Measurements from ENCODE around the gene NDUFB2.
A peak's percentile ranks its signal among the peaks of the same experiment; 100 is the strongest.
"Not testable (repeated sequence)": the region's sequence is repeated elsewhere in the genome, so short reads cannot be mapped to it uniquely, and the experiment has no call there.

Gene NDUFB2

DNA sequence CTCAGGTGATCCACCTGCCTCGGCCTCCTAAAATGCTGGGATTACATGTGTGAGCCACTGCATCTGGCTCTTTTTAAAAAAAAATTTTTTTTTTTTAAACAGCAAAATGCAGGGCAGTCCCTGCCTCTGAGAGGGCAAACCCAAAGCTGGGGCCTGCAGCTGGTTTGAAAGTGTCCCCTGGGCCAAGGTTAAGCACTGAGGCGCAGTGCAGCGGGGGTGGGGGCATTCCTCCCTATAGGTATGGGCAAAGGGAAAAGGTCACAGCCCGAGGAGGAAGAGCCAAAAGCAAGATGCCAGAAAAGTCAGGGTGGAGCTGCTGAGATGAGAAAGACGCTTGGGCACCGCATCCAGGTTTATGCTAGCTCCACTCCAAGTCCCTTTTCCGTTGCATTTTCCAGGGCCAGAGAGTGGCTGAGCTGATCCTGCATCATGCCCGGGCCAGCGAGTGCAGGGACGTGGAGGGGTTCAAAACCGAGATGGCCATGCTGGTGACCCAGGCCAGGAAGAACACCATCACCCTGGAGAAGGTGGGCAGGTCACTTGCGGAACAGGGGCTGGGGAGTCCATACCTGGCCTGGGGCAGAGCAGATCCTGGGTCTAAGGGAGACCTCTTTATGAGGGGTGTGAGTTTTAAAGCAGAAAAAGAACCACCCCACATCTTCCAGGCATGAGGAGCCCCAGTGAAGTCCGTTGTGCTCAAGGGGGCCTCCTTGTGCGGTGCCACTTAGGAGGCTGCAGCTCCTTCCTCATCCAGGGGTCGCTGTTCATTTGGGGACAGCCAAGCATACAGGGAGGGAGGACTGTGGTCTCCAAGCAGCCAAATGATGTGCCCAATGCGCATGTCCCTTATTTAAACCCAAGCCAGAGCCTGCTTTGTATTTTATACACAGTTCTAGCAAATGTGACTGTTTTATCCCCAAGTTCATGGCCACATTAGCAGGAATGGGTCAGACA is 7.0 kb upstream of the NDUFB2 start:
- DNase-seq (ENCODE audit: low read depth, low spot score), result no peak

DNA sequence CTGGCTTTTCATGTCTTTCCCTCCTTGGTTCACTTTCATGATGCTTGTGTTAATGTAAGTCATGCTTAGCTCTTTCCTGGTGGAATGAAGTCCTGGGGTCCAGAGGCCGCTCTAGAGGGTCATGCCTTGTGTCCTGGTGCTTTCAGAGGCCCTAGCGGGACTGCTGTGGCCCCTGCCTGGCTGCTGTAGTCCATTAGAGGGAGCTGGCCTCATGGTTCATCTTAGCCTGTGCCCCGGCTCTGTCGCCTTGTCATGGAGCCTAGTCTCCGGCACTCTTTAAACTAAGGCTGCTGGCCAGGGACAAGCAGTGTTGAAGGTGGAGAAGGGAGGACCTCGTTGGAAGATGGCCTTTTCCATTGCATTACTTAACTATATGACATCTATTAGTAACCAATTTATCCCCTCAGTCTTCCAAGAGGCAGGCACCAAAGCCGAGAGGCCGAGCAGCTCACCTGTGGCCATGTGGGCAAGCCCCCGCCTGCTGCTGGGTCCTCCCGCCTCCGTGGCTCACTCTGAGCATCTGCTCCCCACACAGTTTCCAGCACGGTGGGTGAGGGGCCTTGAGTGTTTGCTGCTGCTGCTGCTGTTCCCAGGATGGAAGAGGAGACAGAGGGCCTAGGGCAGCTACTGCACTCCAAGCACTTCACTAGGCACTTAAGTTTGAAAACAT is 5.0 kb upstream of the NDUFB2 start:
- DNase-seq (ENCODE audit: low read depth, low spot score), result no peak

- DNase-seq (ENCODE audit: low read depth, low spot score), result not testable (repeated sequence)
These were observed 2.7 kb upstream of the NDUFB2 start for GRCh38 chr7:140693849-140694248.

- no peak for DNase-seq (ENCODE audit: low read depth, low spot score)
These were observed 1.9 kb upstream of the NDUFB2 start for GRCh38 chr7:140694592-140694991.

DNA sequence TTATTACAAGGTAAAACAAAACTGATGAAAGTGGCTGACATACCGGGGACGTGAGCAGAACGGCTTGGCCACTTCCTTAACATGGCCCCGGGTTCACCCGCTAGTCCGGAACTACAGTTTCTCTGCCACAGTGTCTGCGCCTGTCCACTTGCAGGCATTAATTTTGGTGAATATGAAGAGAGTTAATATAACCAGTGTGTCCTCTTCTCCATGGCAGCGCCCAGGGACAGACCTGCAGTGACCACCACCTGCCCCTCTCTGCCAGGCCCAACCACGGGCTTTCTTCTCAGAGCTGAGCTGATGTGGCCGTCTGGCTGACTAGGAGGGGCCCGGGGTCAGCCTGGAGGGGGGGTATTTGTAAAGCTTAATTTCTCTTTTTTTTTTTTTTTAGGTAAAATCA is 1.1 kb upstream of the NDUFB2 start:
- DNase-seq (ENCODE audit: low read depth, low spot score), result no peak

DNA sequence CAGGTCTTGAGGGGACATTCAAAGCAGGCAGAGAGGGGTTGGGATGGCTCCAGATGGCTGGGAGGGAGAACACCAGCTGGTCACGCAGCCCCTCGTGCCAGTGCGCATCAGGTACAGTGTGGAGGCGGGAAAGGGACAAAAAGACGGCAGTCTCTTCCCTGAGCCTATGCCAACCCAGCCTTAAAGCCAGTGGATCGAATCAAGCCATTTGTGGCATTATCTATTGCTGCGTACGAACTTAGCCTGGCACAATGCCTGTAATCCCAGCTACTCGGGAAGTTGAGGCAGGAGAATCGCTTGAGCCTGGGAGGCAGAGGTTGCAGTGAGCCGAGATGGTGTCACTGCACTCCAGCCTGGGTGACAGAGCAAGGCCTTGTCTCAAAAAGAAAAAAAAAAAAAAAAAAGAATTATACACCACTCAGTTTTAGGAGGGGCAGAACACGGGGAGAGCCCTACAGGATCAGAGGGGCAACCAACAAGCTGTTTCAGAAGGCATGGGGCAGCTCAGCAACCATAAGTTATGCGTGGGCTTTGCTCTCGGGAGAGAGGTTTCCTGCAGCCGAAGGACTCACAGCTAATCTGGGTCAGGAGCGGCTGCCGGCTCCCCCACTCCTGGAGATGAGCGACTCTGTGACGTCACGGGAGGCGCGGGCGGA is 356 bp upstream of the NDUFB2 start:
- DNase-seq (ENCODE audit: low read depth, low spot score), result peak; percentile 98

DNA sequence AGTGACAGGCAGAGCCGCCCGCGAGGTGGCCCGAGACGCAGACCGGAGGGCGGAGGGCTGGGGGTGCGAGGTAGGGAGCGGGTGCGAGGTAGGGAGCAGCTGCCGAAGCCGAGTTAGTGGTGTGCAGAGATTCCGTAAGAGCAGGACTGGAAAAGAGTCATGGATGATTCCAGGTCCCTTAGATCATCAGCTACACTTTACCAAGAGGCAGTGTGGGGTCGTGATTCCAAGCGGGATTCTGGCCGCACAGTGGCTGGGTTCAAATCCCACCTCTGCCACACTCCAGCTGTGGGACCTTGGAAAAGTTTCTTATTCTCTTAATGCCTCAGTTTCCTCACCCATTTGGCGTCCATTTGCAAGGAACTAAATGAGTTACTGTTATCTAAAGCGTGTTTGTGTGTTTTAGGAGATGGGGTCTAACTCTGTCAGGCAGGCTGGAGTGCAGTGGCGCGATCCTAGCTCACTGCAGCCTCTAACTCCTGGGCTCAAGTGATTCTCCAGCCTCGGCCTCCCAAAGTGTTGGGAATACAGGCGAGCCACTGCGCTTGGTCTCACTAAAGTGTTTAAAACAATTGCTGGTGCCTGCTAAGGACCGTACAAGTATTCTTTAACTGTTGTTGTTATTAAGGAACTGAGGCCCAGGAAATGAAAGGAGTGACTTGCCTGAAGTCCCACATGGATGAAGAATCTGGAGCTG is 1.1 kb downstream of the NDUFB2 start:
- no peak for DNase-seq (ENCODE audit: low read depth, low spot score)

DNA sequence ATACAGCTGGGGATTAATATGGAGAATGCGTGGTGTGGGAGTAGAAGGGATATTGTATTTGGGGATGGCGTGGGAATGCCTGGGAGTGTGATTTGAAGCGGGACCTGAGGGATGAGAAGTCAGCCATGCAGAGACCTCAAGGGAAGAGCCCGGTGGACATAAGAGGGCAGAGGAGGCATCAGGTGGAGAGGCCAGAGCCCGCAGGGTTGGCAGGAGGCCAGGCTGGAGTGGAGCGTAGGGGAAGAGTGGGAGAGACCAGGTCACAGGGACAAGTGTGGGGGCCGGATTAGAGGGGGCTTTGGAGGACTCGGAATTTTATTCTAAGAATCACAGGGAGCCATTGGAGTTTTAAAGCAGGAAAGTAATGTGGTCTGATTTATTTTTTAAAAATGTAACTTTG is 2.0 kb downstream of the NDUFB2 start:
- DNase-seq (ENCODE audit: low read depth, low spot score), result no peak

DNA sequence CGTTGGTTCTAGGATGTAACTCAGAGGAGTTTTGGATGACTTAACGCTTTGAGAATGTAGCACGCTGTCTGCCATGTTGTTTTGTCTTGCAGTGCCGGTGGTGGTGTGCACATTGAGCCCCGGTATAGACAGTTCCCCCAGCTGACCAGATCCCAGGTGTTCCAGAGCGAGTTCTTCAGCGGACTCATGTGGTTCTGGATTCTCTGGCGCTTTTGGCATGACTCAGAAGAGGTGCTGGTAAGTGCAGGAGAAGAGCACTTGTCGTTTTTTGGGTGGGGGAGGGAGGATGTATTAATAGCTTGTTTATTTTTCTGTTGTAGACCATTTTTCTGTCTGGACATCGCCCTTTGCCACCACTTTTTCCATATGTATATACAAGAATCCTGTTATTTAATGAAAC is 6.3 kb downstream of the NDUFB2 start:
- no peak for DNase-seq (ENCODE audit: low read depth, low spot score)

- no peak for DNase-seq (ENCODE audit: low read depth, low spot score)
These were observed 7.7 kb downstream of the NDUFB2 start for GRCh38 chr7:140704205-140704604.

DNA sequence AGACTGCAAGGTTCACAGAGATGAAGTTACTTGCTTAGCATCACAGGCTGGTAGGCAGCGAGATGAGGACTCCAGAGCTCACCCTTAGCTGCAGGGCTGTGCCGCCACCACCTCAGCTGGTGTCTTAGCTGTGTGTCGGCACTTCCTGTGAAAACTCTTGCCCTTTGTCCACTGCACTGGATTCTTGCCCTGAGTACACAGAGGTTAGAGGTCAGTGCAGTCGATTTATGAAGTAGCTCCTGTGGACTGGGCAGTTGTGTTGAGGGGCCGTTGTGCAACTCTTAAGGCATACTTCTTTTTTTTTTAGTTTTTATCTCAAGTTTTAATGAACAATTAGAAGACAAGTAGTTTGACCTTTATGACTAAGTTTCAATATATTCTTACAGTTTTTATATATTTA is 10.6 kb downstream of the NDUFB2 start:
- no peak for DNase-seq (ENCODE audit: low read depth, low spot score)

- DNase-seq (ENCODE audit: low read depth, low spot score), result not testable (repeated sequence)
These were observed 12.3 kb downstream of the NDUFB2 start for GRCh38 chr7:140708764-140709163.

DNA sequence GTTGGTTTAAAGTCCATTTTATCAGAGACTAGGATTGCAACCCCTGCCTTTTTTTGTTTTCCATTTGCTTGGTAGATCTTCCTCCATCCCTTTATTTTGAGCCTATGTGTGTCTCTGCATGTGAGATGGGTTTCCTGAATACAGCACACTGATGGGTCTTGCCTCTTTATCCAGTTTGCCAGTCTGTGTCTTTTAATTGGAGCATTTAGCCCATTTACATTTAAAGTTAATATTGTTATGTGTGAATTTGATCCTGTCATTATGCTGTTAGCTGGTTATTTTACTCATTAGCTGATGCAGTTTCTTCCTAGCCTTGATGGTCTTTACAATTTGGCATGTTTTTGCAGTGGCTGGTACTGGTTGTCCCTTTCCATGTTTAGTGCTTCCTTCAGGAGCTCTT is 15.9 kb downstream of the NDUFB2 start:
- not testable (repeated sequence) for DNase-seq (ENCODE audit: low read depth, low spot score)

DNA sequence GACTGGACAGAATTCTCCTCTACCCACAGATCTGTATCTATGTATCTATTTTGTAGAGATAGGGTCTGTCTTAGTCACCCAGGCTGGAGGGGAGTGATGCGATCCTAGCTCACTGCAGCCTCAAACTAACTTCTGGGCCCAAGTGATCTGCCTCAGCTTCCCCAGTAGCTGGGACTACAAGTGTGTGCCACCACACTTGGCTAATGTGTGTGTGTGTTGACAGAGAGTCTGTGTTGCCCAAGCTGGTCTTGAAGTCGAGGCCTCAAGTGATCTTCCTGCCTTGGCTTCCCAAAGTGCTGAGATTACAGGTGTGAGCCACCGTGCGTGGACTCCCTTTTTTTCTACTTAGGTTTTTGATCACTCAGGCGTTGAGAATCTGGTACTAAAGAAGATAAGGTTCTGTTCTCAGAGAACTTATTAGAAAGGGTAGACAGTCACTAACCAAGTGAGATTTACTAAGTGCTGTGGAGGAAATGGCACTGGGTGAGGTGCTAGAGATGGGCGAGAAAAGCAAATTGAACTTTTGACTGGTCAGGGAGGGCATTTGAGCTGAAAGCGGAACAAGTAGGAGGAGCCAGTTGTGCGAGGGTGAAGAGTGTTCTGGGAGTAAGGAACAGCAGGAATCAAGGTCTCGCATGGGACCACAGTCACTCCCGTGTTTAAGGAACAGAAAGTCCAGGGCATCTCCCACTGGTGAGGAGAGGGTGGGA is 18.0 kb downstream of the NDUFB2 start:
- DNase-seq (ENCODE audit: low read depth, low spot score), result no peak

GRCh38 chr7:140719721-140720120 is 23.2 kb downstream of the NDUFB2 start:
- peak; percentile 18 for DNase-seq (ENCODE audit: low read depth, low spot score)

DNA sequence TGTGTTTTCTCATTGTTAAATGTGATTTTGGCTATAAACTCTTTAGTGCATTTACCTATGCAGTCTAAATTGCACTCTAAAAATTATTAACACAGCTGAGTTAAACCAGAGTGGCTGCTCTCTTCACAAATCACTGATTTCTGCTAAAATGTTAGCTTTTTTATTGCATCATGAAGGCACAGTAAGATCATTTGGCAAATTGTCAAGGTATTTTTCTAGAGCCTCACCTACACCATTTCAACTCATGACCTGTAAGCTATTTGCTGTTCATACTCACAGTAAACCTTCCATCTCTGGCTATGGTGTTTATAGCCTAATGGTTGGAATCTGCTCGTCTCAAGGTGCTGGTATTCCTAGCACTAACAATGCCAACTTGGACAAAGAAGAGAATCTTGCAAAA is 25.7 kb downstream of the NDUFB2 start:
- DNase-seq (ENCODE audit: low read depth, low spot score), result no peak

GRCh38 chr7:140723006-140723405 is 26.5 kb downstream of the NDUFB2 start:
- no peak for DNase-seq (ENCODE audit: low read depth, low spot score)

DNA sequence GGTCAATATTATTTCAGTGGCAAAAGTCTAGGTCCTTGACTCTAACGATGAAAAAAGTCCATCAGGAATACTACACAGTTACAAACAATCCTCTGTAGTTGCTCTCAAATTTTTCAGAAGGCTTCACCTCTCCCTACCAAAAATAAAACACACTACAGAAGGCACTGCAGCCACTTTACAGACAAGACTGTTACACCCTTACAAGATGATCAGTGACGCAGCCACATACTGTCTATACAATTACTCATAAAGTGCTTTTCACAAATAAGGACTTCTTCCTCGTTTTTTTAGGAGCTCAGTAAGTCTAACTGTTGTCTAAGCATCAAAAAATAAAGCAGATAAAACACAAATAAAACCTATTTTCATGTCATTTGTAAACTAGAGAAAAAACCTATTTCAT is 27.1 kb downstream of the NDUFB2 start:
- DNase-seq (ENCODE audit: low read depth, low spot score), result no peak

DNA sequence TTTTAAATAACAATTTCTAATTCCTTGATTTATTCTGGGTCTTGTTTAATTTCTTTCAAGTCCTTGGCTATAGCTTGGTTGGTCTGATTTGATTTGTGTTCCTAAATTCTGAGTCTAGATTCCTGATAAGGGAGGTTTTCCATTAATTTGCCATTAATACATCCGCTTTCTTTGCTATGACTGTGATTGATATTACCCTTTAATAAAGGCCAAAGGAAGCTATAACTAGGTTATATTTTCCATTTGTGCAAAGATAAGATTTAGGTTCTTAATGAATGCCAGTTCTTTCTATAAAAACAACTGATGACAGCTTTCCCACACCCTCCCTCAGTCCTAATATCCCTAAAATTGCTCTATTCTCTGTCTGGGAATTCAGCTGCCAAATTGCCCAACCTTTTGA is 28.2 kb downstream of the NDUFB2 start:
- DNase-seq (ENCODE audit: low read depth, low spot score), result no peak

GRCh38 chr7:140726281-140726680 is 29.8 kb downstream of the NDUFB2 start:
- DNase-seq (ENCODE audit: low read depth, low spot score), result peak; percentile 22

DNA sequence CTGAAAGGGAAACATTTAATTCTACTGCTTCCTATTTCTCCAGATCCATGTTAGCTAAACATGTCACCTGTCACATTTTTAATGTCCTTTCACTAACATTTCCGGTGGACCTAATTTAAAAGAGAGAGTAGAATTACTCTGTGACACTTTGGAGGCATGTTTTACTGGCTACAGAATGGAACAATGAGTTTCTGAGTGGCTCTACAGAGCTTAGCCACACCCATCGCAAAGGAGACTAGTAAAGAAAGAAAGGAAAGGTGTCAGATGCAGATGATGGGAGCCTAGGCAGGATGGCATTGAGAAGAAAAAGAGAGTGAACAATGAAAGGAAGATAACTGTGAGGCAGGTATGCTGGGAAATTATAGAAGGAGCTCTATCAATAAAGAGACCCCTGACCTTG is 35.9 kb downstream of the NDUFB2 start:
- no peak for DNase-seq (ENCODE audit: low read depth, low spot score)

All from astrocyte of the hippocampus (primary cell).